Measurements from ENCODE around the gene GALNTL6.
"Not testable (repeated sequence)": the region's sequence is repeated elsewhere in the genome, so short reads cannot be mapped to it uniquely, and the experiment has no call there.

GALNTL6 gene

DNA sequence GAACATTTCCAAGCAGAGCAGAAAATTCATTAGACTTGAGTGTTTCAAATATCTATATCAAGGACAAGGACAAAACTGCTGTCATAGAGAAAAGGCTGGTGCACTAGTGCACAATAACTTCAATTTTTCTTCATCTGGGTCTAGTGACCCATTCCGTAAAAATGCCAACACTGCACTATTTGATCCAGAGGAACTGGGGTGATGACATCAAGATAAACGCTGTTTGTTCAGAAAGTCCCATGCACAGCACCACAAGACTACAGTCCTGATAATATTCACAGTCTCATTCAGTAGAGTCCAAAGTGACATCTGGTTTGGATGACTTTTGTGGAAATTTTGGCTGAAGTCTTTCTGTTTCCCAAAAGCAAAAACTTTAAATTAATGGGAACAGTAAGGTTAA, 1051.9 kb downstream of the GALNTL6 start:
- no peak for DNase-seq (ENCODE audit: low read depth in 2 of 2)

- no peak for DNase-seq (ENCODE audit: low read depth in 2 of 2)
Measured at GRCh38 chr4:172865531-172866127, 1052.4 kb downstream of the GALNTL6 start.

DNA sequence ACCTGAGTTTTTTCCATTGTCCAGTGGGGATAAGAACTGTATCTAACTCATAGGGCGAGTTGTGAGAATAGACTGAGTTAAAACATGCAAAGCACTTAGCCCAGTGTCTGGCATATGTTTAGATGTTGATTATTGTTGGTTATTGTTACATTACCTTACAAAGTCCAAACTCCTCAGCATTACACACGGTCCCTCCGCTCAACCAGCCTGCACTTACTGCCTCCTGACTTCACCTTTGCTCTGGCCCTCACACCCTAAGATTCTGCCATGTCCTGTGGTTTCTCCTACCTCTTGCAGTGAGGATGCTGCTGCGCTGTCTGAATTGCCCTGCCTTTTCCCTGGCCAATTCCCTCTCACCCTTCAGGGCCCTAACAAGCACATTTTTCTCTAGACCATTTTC, 1053.2 kb downstream of the GALNTL6 start:
- no peak for DNase-seq (ENCODE audit: low read depth in 2 of 2)

DNA sequence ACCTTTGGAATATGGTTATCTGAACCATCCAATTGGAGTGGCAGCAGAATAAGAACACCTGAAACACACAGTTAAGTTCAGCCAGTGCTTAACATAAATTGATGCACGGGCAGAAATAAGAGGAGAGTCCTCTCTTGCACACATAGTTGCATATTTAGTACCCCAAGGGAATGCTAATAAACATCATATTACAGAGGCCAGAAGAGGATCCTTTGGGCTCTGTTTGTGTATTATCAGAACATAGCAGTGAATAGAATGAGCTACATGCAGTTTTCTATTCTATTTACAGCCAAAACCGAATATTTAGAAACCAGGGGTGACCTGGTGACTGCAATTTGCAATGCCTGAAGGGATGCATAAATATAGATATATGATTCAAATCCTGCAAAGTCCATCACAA, 1054.6 kb downstream of the GALNTL6 start:
- no peak for DNase-seq (ENCODE audit: low read depth in 2 of 2)

DNA sequence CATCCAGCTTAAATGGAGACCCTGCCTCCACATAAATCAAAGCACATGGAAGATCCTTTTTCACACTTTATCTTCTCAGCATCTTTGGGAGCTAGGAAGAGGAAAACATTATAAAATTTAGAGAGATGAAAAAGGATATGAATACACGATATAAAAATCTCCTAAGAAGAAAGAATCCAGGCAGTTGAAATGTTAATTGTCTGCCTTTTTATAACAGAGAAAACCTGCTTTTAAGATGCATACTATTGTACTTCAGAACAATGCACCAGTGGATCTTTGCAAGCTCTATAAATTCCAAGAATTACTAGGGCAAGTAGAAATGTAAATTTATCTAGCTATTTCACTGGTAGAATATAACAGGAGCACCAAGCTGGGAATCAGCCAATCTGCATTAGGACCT, 1055.1 kb downstream of the GALNTL6 start:
- no peak for DNase-seq (ENCODE audit: low read depth in 2 of 2)

DNA sequence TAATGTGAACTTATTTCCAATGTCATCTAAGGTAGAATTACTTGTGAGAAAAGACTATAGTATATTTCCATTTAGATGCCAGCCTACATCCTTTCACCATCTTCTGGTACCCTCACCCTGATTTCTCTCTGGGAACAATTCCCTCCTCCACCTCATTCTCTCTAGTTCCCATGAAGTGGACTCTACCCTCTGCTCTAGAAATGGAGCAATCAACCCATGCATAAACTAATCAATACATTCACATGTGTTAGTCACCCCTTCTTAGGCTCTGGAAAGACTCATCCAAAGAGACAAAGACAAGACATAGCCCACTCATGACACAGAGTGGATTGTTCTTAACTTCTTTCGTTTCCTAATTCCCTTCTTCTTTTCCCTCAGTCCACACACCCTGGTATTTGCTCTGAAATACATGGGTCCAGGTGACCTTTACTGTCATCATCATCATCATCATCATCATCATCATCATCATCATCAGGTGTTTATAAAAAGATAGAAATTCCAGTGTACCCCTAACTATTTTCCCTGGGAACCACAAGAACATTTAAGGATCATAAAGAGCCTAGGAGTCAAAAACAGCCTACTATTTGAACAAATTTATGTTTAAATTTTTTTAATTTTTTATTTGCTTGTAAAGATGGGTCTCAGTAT, 1056.5 kb downstream of the GALNTL6 start:
- no peak for DNase-seq (ENCODE audit: low read depth in 2 of 2)

DNA sequence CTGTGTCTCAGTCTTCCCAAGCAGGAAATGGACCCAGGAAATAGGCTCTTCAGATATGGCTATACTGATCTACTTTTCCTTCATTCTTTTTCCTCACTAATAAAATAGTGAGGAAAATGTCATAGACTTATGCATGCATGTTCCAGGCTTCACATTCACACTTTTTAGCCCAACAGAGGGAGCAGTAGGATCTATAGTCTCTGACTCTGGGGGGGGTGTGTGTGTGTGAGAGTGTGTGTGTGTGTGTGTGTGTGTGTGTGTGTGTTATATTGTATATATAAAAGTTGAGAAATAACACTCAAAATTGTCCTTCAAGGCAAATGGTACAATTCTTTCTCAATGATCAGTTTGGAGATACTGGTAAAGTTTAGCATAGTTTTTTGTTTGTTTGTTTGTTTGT, 1058.2 kb downstream of the GALNTL6 start:
- DNase-seq (ENCODE audit: low read depth in 2 of 2): no peak

- no peak for DNase-seq (ENCODE audit: low read depth in 2 of 2)
Measured at GRCh38 chr4:172874944-172875343, 1061.7 kb downstream of the GALNTL6 start.

- DNase-seq (ENCODE audit: low read depth in 2 of 2): no peak
Measured at GRCh38 chr4:172876394-172876793, 1063.2 kb downstream of the GALNTL6 start.

DNA sequence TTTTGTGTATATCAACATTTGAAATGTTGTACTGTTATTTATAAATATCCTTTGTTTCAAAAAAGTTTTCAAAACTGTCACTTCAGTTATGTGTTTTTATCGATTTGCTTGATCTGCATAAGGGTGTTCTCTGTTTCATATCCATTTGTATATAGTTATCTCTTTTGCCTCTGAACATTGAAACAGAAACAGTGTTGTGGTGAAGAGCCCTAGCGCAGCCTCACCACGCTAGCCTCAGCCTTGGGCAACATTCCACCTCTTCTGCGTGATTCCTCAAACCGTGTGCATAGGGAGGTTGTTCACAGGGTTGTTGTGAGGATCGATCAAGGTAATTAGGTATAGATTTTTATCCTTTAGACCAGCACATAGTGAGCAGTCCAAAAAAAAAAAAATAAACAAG, 1068.4 kb downstream of the GALNTL6 start:
- no peak for DNase-seq (ENCODE audit: low read depth in 2 of 2)

DNA sequence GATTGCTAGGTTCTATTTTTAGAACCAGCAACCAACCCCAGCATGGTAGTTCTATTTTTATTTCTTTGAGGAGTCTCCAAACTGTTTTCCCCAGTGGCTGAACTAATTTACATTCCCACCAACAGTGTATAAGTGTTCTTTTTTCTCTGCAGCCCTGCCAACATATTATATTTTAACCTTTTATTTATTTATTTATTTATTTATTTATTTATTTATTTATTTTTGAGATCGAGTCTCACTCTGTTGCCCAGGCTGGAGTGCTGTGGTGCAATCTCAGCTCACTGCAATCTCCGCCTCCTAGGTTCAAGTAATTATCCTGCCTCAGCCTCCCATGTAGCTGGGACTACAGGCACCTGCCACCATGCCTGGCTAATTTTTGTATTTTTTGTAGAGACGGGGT, 1074.2 kb downstream of the GALNTL6 start:
- DNase-seq (ENCODE audit: low read depth in 2 of 2): not testable (repeated sequence)

- no peak for DNase-seq (ENCODE audit: low read depth in 2 of 2)
Measured at GRCh38 chr4:172887959-172888358, 1074.8 kb downstream of the GALNTL6 start.

GRCh38 chr4:172892300-172892699, 1079.1 kb downstream of the GALNTL6 start:
- no peak for DNase-seq (ENCODE audit: low read depth in 2 of 2)

GRCh38 chr4:172895699-172896098, 1082.5 kb downstream of the GALNTL6 start:
- DNase-seq (ENCODE audit: low read depth in 2 of 2): no peak

GRCh38 chr4:172897046-172897445, 1083.8 kb downstream of the GALNTL6 start:
- DNase-seq (ENCODE audit: low read depth in 2 of 2): no peak

GRCh38 chr4:172898715-172899114, 1085.5 kb downstream of the GALNTL6 start:
- DNase-seq (ENCODE audit: low read depth in 2 of 2): no peak

DNA sequence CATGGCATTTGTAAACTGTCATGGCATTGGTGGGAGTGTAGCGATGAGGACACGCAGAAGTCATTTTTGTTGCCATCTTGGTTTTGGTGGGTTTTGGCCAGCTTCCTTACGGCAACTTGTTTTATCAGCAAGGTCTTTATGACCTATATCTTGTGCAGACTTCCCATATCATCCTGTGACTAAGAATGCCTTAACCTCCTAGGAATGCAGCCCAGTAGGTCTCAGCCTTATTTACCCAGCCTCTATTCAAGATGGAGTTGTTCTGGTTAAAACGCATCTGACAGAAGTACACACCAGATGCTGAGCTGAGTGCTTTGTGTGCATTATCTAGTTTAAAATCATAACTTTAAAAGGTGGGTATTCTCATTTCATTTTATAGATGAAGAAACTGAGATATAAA, 1086.7 kb downstream of the GALNTL6 start:
- no peak for DNase-seq (ENCODE audit: low read depth in 2 of 2)

- DNase-seq (ENCODE audit: low read depth in 2 of 2): no peak
Measured at GRCh38 chr4:172900900-172901299, 1087.7 kb downstream of the GALNTL6 start.

- not testable (repeated sequence) for DNase-seq (ENCODE audit: low read depth in 2 of 2)
Measured at GRCh38 chr4:172912468-172912867, 1099.3 kb downstream of the GALNTL6 start.

DNA sequence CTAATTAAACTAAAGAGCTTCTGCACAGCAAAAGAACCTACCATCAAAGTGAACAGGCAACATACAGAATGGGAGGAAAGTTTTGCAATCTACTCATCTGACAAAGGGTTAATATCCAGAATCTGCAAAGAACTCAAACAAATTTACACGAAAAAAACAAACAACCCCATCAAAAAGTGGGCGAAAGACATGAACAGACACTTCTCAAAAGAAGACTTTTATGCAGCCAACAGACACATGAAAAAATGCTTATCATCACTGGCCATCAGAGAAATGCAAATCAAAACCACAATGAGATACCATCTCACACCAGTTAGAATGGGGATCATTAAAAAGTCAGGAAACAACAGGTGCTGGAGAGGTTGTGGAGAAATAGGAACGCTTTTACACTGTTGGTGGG, 1104.2 kb downstream of the GALNTL6 start:
- not testable (repeated sequence) for DNase-seq (ENCODE audit: low read depth in 2 of 2)

DNA sequence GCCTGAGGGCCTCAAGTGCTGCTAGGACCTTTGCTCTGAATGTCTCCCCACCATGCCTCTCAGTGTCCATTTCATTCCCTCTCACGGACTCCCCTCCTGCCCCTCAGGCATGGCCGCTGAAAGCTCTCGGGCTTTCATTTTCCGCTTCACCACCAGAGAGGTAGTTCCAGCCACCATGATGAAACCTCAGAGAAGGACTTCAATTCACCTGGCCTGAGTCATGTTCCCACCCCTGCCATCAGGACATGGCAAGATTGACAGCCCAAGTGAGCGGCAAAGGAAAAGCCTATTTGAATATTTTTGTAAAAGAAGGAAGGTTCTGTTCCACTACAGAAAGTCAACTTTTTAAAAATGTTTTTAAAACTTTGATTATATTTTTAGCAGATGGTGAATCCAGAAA, 1106.1 kb downstream of the GALNTL6 start:
- DNase-seq (ENCODE audit: low read depth in 2 of 2): no peak

DNA sequence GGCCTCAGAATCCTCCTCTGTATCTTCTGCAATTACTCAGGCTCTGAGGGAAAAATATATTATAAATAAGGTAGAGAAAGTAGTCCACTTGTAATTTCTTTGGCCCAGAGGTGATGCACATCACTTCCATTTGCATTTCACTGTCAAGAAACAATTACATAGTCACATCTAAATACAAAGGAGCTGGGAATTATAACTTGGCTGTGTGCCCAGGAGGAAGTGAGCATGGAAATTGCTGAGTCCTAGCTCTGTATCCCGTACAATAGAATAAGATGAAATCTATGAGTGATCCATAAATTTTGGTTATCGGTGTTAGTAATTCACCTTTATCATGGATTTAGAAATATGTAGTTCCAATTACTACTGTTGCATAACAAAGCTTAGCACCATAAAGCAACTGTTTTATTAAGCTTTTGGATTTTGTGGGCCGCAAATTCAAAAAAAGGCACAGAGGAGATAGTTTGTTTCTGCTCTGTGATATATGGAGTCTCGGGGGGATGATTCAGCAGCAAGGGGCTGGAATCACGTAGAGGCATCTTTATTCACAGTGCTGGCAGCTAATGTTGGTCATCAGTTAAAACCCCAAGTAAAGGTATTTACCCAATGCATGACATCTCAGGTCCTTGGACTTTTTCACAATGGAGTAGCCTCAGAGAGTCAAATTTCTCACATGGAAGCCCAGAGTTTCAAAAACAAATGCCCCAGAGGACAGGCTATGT, 1114.1 kb downstream of the GALNTL6 start:
- DNase-seq (ENCODE audit: low read depth in 2 of 2): no peak

DNA sequence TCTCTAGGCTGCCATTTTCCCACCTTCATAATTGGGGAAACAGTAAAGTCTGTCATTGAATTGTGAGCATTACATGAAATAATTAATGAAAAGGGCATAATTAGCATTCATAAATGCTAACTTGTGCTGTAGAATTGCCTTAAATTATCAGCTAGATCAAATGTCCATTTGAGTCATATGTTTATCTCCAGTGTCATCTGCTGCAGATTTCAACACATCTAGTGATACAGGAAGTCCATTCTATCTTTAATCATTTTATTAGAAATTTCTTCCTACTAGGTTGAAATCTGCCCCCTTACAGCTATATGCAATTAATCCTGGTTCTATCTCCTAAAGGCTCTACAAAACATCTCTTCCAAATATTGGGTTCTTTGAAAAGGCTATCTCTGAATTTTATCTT, 1115.1 kb downstream of the GALNTL6 start:
- DNase-seq (ENCODE audit: low read depth in 2 of 2): no peak

All from stimulated activated CD4-positive, alpha-beta T cell treated with anti-CD3 and anti-CD28 coated beads, Interleukin-12 subunit alpha, Interleukin-12 subunit beta, amount 100 ng/mL, for 24 hours (primary cell).